ENCODE results near the gene ZFP90. TPM values are rescaled to one million over a fixed set of nuclear protein-coding genes. Genes with fewer than 3 reads are reported as not detected.

ZFP90 gene
- total RNA-seq, 2 donors from 2014 or later, result 9.1 to 20.0 TPM

DNA sequence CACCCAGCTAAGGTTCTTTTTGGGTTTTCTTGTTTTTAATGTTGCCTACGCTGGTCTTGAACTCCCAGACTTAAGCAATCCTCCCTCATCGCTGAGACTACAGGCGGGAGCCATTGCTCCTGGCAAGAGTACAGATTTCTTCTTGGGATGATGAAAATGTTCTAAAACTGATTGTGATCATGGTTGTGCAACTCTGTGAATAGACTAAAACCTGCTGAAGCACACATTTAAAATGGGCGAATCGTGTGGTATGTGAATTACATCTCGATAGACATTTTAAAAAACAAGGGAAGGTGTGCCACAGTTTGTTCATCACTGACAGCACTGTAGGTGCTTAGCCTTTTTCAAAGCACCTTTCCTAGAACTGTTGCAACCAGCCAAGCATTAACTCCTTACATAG, 57.2 kb downstream of the ZFP90 start:
- no peak for DNase-seq (ENCODE audit: low spot score)
- H3K27ac ChIP-seq, result no peak overlapping the region
- TF ChIP-seq CTCF (IDR thresholded peaks at IDR 0.05), result no peak
- no peaks in the 10 kb centered on the region for H3K27me3 ChIP-seq
- no peaks in the 10 kb centered on the region for H3K36me3 ChIP-seq
- H3K9me3 ChIP-seq, result no peaks in the 10 kb centered on the region
- no peak overlapping the region for H3K4me3 ChIP-seq
- no peaks in the 10 kb centered on the region for H3K4me1 ChIP-seq

DNA sequence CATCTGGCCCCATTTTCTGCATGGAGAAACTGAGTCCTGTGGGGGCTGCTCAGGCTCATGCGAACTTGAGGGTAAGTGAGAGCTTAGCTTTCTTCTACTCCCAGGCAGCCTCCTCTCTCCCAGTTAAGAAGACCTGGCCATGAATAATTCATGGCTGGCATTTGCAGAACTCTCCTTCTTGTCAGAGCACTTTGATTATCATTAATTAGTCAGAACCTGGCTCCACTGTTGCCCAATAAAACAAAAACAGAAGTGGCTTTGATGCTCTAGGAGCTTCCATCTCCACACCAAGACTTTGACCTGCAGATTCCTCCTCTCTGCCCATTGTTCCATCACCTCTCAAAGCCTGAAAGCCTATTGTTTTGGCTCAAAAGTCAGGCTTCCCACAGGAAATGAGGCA, 60.5 kb downstream of the ZFP90 start:
- Histone ChIP-seq H3K27me3 (no peaks in the 10 kb centered on the region), H3K4me3 (no peak overlapping the region), H3K9me3 (no peaks in the 10 kb centered on the region), H3K27ac (no peak overlapping the region), H3K36me3 (no peaks in the 10 kb centered on the region), H3K4me1 (no peaks in the 10 kb centered on the region)
- no peak for TF ChIP-seq CTCF (IDR thresholded peaks at IDR 0.05)
- DNase-seq (ENCODE audit: low spot score), result no peak

- no peaks in the 10 kb centered on the region for H3K27me3 ChIP-seq
- H3K27ac ChIP-seq, result no peak overlapping the region
- no peak for DNase-seq (ENCODE audit: low spot score)
- no peaks in the 10 kb centered on the region for H3K9me3 ChIP-seq
- no peaks in the 10 kb centered on the region for H3K4me1 ChIP-seq
- TF ChIP-seq CTCF (IDR thresholded peaks at IDR 0.05), result no peak
- no peaks in the 10 kb centered on the region for H3K36me3 ChIP-seq
- no peak overlapping the region for H3K4me3 ChIP-seq
These were observed 66.7 kb downstream of the ZFP90 start for GRCh38 chr16:68605746-68606145.

DNA sequence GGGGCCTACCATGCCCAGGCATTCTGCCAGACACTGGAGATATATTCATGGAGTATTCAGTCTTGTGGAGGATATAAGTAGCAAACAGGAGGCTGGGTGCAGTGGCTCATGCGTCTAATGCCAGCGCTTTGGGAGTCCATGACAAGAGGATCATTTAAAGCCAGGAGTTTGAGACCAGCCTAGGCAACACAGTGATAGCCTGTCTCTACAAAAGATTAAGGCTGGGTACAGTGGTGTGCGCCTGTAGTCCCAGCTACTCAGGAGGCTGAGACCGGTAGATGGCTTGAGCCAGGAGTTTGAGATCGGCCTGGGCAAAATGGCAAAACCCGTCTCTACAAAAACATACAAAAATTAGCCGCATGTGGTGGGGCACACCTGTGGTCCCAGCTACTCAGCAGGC, 68.4 kb downstream of the ZFP90 start:
- H3K9me3 ChIP-seq, result no peaks in the 10 kb centered on the region
- no peak overlapping the region for H3K27ac ChIP-seq
- H3K36me3 ChIP-seq, result no peaks in the 10 kb centered on the region
- no peak for DNase-seq (ENCODE audit: low spot score)
- H3K4me3 ChIP-seq, result no peak overlapping the region
- no peak for TF ChIP-seq CTCF (IDR thresholded peaks at IDR 0.05)
- H3K27me3 ChIP-seq, result no peaks in the 10 kb centered on the region
- H3K4me1 ChIP-seq, result no peaks in the 10 kb centered on the region

DNA sequence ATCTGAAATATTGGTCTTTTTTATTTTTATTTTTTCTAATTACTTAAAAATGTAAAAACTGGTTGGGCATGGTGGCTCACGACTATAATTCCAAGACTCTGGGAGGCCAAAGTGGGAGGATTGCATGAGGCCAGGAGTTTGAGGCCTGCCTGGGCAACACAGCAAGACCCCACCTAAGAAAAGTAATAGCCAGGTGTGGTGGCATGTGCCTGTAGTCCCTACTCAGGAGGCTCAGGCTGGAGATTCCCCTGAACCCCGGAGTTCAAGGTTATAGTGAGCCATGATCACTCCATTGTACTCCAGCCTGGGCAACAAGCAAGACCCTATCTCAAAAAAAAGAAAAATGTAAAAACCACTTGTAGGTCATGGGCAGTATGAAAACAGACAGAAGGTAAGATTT, 69.2 kb downstream of the ZFP90 start:
- no peak overlapping the region for H3K27ac ChIP-seq
- H3K9me3 ChIP-seq, result peaks cover 0 to 3% of the 10 kb centered on the region in 2 donors
- TF ChIP-seq CTCF (IDR thresholded peaks at IDR 0.05), result no peak
- H3K36me3 ChIP-seq, result no peaks in the 10 kb centered on the region
- H3K4me1 ChIP-seq, result no peaks in the 10 kb centered on the region
- no peak overlapping the region for H3K4me3 ChIP-seq
- DNase-seq (ENCODE audit: low spot score), result no peak
- no peaks in the 10 kb centered on the region for H3K27me3 ChIP-seq

GRCh38 chr16:68612996-68613395, 73.9 kb downstream of the ZFP90 start:
- no peaks in the 10 kb centered on the region for H3K4me1 ChIP-seq
- H3K9me3 ChIP-seq, result peaks cover 0 to 19% of the 10 kb centered on the region in 2 donors
- no peak overlapping the region for H3K4me3 ChIP-seq
- no peak for TF ChIP-seq CTCF (IDR thresholded peaks at IDR 0.05)
- no peak overlapping the region for H3K27ac ChIP-seq
- H3K36me3 ChIP-seq, result no peaks in the 10 kb centered on the region
- no peaks in the 10 kb centered on the region for H3K27me3 ChIP-seq
- DNase-seq (ENCODE audit: low spot score), result no peak

All from right atrium auricular region (tissue), 2 donors.